Astrocyte (in vitro differentiated cells and primary cell): ENCODE measurements around the gene OPN5. TPM values are rescaled to one million over a fixed set of nuclear protein-coding genes. Genes with fewer than 3 reads are reported as not detected.

Experiments
- DNase-seq: peaks from one replicate; pipeline ENCODE4 v3.0.0-alpha.2; 2010; ENCODE audit warnings: low read depth
- FAIRE-seq: peaks from 2 replicates; lab custom pipeline; 2011; peaks lifted over from hg19 to GRCh38; lab: Jason Lieb, UNC
- H2AFZ ChIP-seq: 2 replicates; pipeline ENCODE4 v1.6.0; 2012; ENCODE audit warnings: low read depth, low read length, inconsistent platforms
- H3K27ac ChIP-seq: 2 replicates; pipeline ENCODE4 v1.5.1; 2011; ENCODE audit warnings: low read depth, low read length, inconsistent platforms
- H3K27me3 ChIP-seq: 2 replicates; pipeline ENCODE4 v1.6.0; 2011; ENCODE audit warnings: low read length, inconsistent platforms; ENCODE audit not compliant: insufficient read depth
- H3K36me3 ChIP-seq: 2 replicates; pipeline ENCODE4 v1.5.1; 2011; ENCODE audit warnings: low read length, inconsistent platforms; ENCODE audit not compliant: insufficient read depth
- H3K4me1 ChIP-seq: 2 replicates; pipeline ENCODE4 v1.5.1; 2011; ENCODE audit warnings: low read length, inconsistent platforms; ENCODE audit not compliant: insufficient read depth
- H3K4me2 ChIP-seq: 2 replicates; pipeline ENCODE4 v1.6.0; 2012; ENCODE audit warnings: low read length, inconsistent platforms
- H3K4me3 ChIP-seq: 2 replicates; pipeline ENCODE4 v1.5.1; 2011; ENCODE audit warnings: low read depth, mild to moderate bottlenecking, low read length, inconsistent platforms; ENCODE audit not compliant: insufficient read depth
- H3K79me2 ChIP-seq: 2 replicates; pipeline ENCODE4 v1.6.0; 2012; ENCODE audit warnings: mild to moderate bottlenecking, low read length, inconsistent platforms; ENCODE audit not compliant: insufficient read depth
- H3K9ac ChIP-seq: 2 replicates; pipeline ENCODE4 v1.6.0; 2012; ENCODE audit warnings: mild to moderate bottlenecking, low read length, inconsistent platforms
- H3K9me3 ChIP-seq: 2 replicates; pipeline ENCODE4 v1.5.1; 2012; ENCODE audit warnings: low read depth, mild to moderate bottlenecking, low read length, inconsistent platforms; ENCODE audit not compliant: insufficient read depth
- H4K20me1 ChIP-seq: 2 replicates; pipeline ENCODE4 v1.6.0; 2012; ENCODE audit warnings: low read length, inconsistent platforms; ENCODE audit not compliant: insufficient read depth
- H3K27ac Mint-ChIP-seq: one replicate; pipeline ENCODE4 v1.8.0; 2021; ENCODE audit warnings: mild to moderate bottlenecking, mixed read lengths; ENCODE audit not compliant: unreplicated experiment
- H3K27me3 Mint-ChIP-seq: one replicate; pipeline ENCODE4 v1.8.0; 2021; ENCODE audit warnings: low read depth, mixed read lengths; ENCODE audit not compliant: unreplicated experiment
- H3K36me3 Mint-ChIP-seq: one replicate; pipeline ENCODE4 v1.8.0; 2021; ENCODE audit warnings: low read depth, mixed read lengths; ENCODE audit not compliant: unreplicated experiment
- H3K4me1 Mint-ChIP-seq: one replicate; pipeline ENCODE4 v1.8.0; 2021; ENCODE audit warnings: low read depth, mixed read lengths; ENCODE audit not compliant: unreplicated experiment
- H3K4me3 Mint-ChIP-seq: one replicate; pipeline ENCODE4 v1.8.0; 2021; ENCODE audit warnings: mild to moderate bottlenecking, moderate library complexity, mixed read lengths; ENCODE audit not compliant: unreplicated experiment
- H3K9me3 Mint-ChIP-seq: one replicate; pipeline ENCODE4 v1.8.0; 2021; ENCODE audit warnings: mild to moderate bottlenecking, mixed read lengths; ENCODE audit not compliant: unreplicated experiment
- CTCF ChIP-seq: IDR thresholded peaks from 2 replicates; pipeline ENCODE4 v1.5.1; 2011; ENCODE audit warnings: low read depth, mild to moderate bottlenecking, inconsistent platforms, low read length, moderate library complexity; ENCODE audit not compliant: insufficient read depth
- EZH2 ChIP-seq: IDR thresholded peaks from 2 replicates; pipeline ENCODE4 v1.6.1; 2012; ENCODE audit warnings: mild to moderate bottlenecking, low read length, inconsistent platforms; ENCODE audit not compliant: insufficient read depth
- total RNA-seq: library from RNA; stranded (reverse); gene quantifications from 2 replicates; pipeline ENCODE4 v1.2.1, GENCODE V29; 2021

The OPN5 gene
- total RNA-seq, 1 donor from 2014 or later: not detected

- H3K27ac Mint-ChIP-seq: no peak overlapping the region
- H3K4me3 Mint-ChIP-seq: no peak overlapping the region
- H3K36me3 Mint-ChIP-seq: no peaks in the 10 kb centered on the region
- Histone ChIP-seq H3K9me3 (no peaks in the 10 kb centered on the region), H3K4me2 (no peak overlapping the region), H4K20me1 (no peaks in the 10 kb centered on the region), H3K27ac (no peak overlapping the region), H3K79me2 (no peaks in the 10 kb centered on the region), H3K4me3 (no peak overlapping the region), H3K4me1 (no peaks in the 10 kb centered on the region), H3K27me3 (no peaks in the 10 kb centered on the region), H3K36me3 (no peaks in the 10 kb centered on the region), H2AFZ (no peak overlapping the region), H3K9ac (no peak overlapping the region)
- no peaks in the 10 kb centered on the region for H3K9me3 Mint-ChIP-seq
- FAIRE-seq (no peak), DNase-seq (no peak)
- H3K27me3 Mint-ChIP-seq: no peaks in the 10 kb centered on the region
- no peak for TF ChIP-seq CTCF
- no peak for TF ChIP-seq EZH2
- H3K4me1 Mint-ChIP-seq: no peaks in the 10 kb centered on the region
Observed at GRCh38 chr6:47762502-47762901, 19.3 kb upstream of the OPN5 start.

- Histone ChIP-seq H3K4me1 (no peaks in the 10 kb centered on the region), H3K36me3 (no peaks in the 10 kb centered on the region), H2AFZ (no peak overlapping the region), H3K9me3 (no peaks in the 10 kb centered on the region), H3K4me2 (no peak overlapping the region), H3K27me3 (no peaks in the 10 kb centered on the region), H4K20me1 (no peaks in the 10 kb centered on the region), H3K4me3 (no peak overlapping the region), H3K27ac (no peak overlapping the region), H3K9ac (no peak overlapping the region), H3K79me2 (no peaks in the 10 kb centered on the region)
- no peaks in the 10 kb centered on the region for H3K9me3 Mint-ChIP-seq
- no peaks in the 10 kb centered on the region for H3K4me1 Mint-ChIP-seq
- no peak for FAIRE-seq
- peaks cover 2% of the 10 kb centered on the region for H3K27me3 Mint-ChIP-seq
- no peak for TF ChIP-seq EZH2
- no peak for TF ChIP-seq CTCF
- DNase-seq: no peak
- no peaks in the 10 kb centered on the region for H3K36me3 Mint-ChIP-seq
- no peak overlapping the region for H3K27ac Mint-ChIP-seq
- no peak overlapping the region for H3K4me3 Mint-ChIP-seq
Observed at GRCh38 chr6:47766445-47766844, 15.4 kb upstream of the OPN5 start.

GRCh38 chr6:47767102-47767501 is 14.7 kb upstream of the OPN5 start:
- no peaks in the 10 kb centered on the region for H3K4me1 ChIP-seq
- no peak overlapping the region for H3K4me3 ChIP-seq
- no peaks in the 10 kb centered on the region for H3K9me3 Mint-ChIP-seq
- H3K27ac Mint-ChIP-seq: no peak overlapping the region
- H3K4me1 Mint-ChIP-seq: no peaks in the 10 kb centered on the region
- H3K4me2 ChIP-seq: no peak overlapping the region
- no peak overlapping the region for H3K4me3 Mint-ChIP-seq
- H3K9me3 ChIP-seq: no peaks in the 10 kb centered on the region
- H4K20me1 ChIP-seq: no peaks in the 10 kb centered on the region
- DNase-seq (no peak), FAIRE-seq (no peak)
- no peaks in the 10 kb centered on the region for H3K79me2 ChIP-seq
- H3K36me3 ChIP-seq: no peaks in the 10 kb centered on the region
- H3K27ac ChIP-seq: no peak overlapping the region
- H3K27me3 ChIP-seq: no peaks in the 10 kb centered on the region
- no peaks in the 10 kb centered on the region for H3K36me3 Mint-ChIP-seq
- no peak overlapping the region for H3K9ac ChIP-seq
- peaks cover 2% of the 10 kb centered on the region for H3K27me3 Mint-ChIP-seq
- H2AFZ ChIP-seq: no peak overlapping the region
- TF ChIP-seq EZH2 (no peak), CTCF (no peak)
